IgD-negative memory B cell (primary cell): Measurements from ENCODE around the gene UBE2G1. TPM values are rescaled to one million over a fixed set of nuclear protein-coding genes. Genes with fewer than 3 reads are reported as not detected.
"Not testable (repeated sequence)": the region's sequence is repeated elsewhere in the genome, so short reads cannot be mapped to it uniquely, and the experiment has no call there.

Experiments
- H3K27ac Mint-ChIP-seq, 3 donors: one replicate each; pipeline ENCODE4 v1.8.0; 2020 to 2022; ENCODE audit warnings: mild to moderate bottlenecking in 3 of 3, mixed read lengths in 3 of 3, moderate library complexity in 1 of 3
- H3K27me3 Mint-ChIP-seq: one replicate; pipeline ENCODE4 v1.8.0; 2021; ENCODE audit warnings: mixed read lengths
- H3K36me3 Mint-ChIP-seq: one replicate; pipeline ENCODE4 v1.8.0; 2020; ENCODE audit warnings: mild to moderate bottlenecking, mixed read lengths
- H3K4me1 Mint-ChIP-seq, 3 donors: one replicate each; pipeline ENCODE4 v1.8.0; 2020 to 2022; ENCODE audit warnings: mixed read lengths in 3 of 3, mild to moderate bottlenecking in 1 of 3
- H3K4me3 Mint-ChIP-seq, 4 donors: one replicate each; pipeline ENCODE4 v1.8.0; 2020 to 2022; ENCODE audit warnings: mild to moderate bottlenecking in 4 of 4, mixed read lengths in 4 of 4, moderate library complexity in 3 of 4
- H3K9me3 Mint-ChIP-seq, 3 donors: one replicate each; pipeline ENCODE4 v1.8.0; 2020 to 2021; ENCODE audit warnings: mixed read lengths in 3 of 3, mild to moderate bottlenecking in 1 of 3
- polyA plus RNA-seq: library from polyadenylated mRNA; unstranded; fragments of 300-500 nt; fragmentation: Illumina TruSeq; gene quantifications from one replicate; pipeline ENCODE4 v1.2.3, GENCODE V29; 2021

Gene UBE2G1
- polyA plus RNA-seq, 1 donor from 2014 or later, result 97.5 TPM

- H3K4me3 Mint-ChIP-seq, result no peak overlapping the region
These were observed 95.7 kb downstream of the UBE2G1 start for GRCh38 chr17:4270736-4271135.

GRCh38 chr17:4269915-4270314 lies 96.6 kb downstream of the UBE2G1 start:
- H3K27ac Mint-ChIP-seq, result no peak overlapping the region
- H3K36me3 Mint-ChIP-seq, result no peaks in the 10 kb centered on the region
- H3K9me3 Mint-ChIP-seq, result peaks cover 0 to 3% (median 0%) of the 10 kb centered on the region in 3 donors
- no peaks in the 10 kb centered on the region for H3K27me3 Mint-ChIP-seq
- peaks cover 0 to 5% (median 4%) of the 10 kb centered on the region in 3 donors for H3K4me1 Mint-ChIP-seq
- no peak overlapping the region for H3K4me3 Mint-ChIP-seq

More at GRCh38 chr17:4270736-4271135, 95.7 kb downstream of the UBE2G1 start:
- Mint-ChIP-seq H3K9me3 (peaks cover 0 to under 1% (median 0%) of the 10 kb centered on the region in 3 donors), H3K4me1 (peaks cover 0 to 2% (median 2%) of the 10 kb centered on the region in 3 donors), H3K27ac (no peak overlapping the region), H3K36me3 (no peaks in the 10 kb centered on the region), H3K27me3 (no peaks in the 10 kb centered on the region)

DNA sequence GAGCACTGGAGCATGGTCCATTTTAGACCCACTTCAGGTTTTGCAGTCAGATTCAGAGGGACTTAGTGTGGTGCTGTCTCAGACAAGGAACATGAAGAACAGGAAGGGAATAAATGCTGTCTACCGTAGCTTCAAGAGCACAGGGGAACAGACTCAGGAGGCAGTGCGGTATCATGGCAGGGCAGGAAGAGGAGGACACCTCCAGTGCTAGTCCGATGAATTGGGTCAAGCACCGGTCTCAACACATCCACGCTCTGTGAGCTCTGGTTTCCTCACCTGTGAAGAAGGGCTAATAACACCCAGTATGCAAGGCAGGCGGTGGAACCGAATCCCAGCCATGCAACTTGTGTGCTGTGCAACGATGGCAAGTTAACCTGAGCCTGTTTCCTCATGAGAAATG lies 99.1 kb downstream of the UBE2G1 start:
- Mint-ChIP-seq H3K27ac (peak overlapping the region in 1 of 3 donors; percentile 84), H3K4me1 (peaks cover 9 to 20% (median 16%) of the 10 kb centered on the region in 3 donors), H3K36me3 (no peaks in the 10 kb centered on the region), H3K4me3 (peak overlapping the region in 1 of 4 donors; percentile 34), H3K27me3 (no peaks in the 10 kb centered on the region), H3K9me3 (peaks cover 0 to 3% (median 0%) of the 10 kb centered on the region in 3 donors)

DNA sequence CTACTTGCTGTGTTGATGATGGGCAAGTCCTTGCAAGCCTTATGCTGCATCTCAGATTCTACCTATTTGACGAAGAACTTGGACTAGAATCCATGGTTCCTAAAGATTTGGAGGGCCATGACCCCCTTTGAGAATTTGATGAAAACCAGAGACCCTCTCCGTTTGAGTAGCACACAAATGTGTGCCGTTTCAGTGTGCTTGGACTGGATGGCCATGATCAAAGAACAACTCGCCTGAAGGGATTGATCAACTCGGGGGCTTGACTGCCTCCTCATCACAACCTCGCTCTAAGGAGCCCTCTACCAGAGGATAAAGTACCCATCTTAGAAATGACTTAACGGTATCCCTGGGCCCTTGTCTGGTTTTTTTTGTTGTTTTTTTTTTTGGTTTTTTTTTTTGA lies 99.9 kb downstream of the UBE2G1 start:
- H3K36me3 Mint-ChIP-seq, result no peaks in the 10 kb centered on the region

GRCh38 chr17:4263282-4264215 lies 102.9 kb downstream of the UBE2G1 start, which contains the start of gene ANKFY1:
ANKFY1 (minus strand) TSS chr17:4263979; CDS start chr17:4263941, 38 bp downstream.
- peaks cover 20 to 32% (median 22%) of the 10 kb centered on the region in 3 donors for H3K4me1 Mint-ChIP-seq
- H3K4me3 Mint-ChIP-seq, result peak within 1 kb of the TSS; percentile 89 to 99 (median 97)
- peaks cover 0 to 5% (median 0%) of the 10 kb centered on the region in 3 donors for H3K9me3 Mint-ChIP-seq
- peaks cover 6% of the 10 kb centered on the region for H3K36me3 Mint-ChIP-seq
- H3K27ac Mint-ChIP-seq, result peak within 1 kb of the TSS; percentile 74 to 97 (median 90)
- no peaks in the 10 kb centered on the region for H3K27me3 Mint-ChIP-seq

More for the DNA sequence above, 99.9 kb downstream of the UBE2G1 start:
- Mint-ChIP-seq H3K9me3 (peaks cover 0 to 3% (median 0%) of the 10 kb centered on the region in 3 donors), H3K27me3 (no peaks in the 10 kb centered on the region), H3K4me3 (peak overlapping the region in 2 of 4 donors; percentile 30 to 89), H3K27ac (peak overlapping the region in 1 of 3 donors; percentile 59), H3K4me1 (peaks cover 16 to 26% (median 17%) of the 10 kb centered on the region in 3 donors)

DNA sequence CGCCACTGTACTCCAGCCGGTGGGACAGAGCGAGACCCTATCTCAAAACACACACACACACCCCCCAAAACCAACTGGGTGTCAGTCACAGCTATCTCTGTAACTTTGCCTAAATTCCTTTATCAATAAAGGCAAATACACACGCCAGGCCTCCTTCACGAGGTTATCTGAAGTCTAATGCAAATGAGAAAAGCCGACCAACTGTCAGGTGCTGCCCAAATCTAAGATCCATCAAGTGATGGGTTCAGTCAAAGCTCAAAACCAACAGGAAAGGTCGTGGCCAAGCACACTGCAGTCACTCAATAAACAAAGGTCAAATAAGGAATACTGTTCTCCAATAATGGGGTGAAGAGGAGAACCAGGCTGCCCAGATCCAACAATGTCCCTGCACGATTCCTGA lies 103.8 kb downstream of the UBE2G1 start:
- peak overlapping the region; percentile 68 to 93 (median 89) for H3K4me3 Mint-ChIP-seq
- H3K27me3 Mint-ChIP-seq, result no peaks in the 10 kb centered on the region
- peaks cover 20 to 36% (median 22%) of the 10 kb centered on the region in 3 donors for H3K4me1 Mint-ChIP-seq
- H3K27ac Mint-ChIP-seq, result peak overlapping the region; percentile 46 to 97 (median 75)
- peaks cover 6% of the 10 kb centered on the region for H3K36me3 Mint-ChIP-seq
- H3K9me3 Mint-ChIP-seq, result peaks cover 0 to 5% (median 0%) of the 10 kb centered on the region in 3 donors

- peaks cover 20 to 45% (median 22%) of the 10 kb centered on the region in 3 donors for H3K4me1 Mint-ChIP-seq
- H3K27ac Mint-ChIP-seq, result peak overlapping the region in 2 of 3 donors; percentile 27 to 68
- peak overlapping the region; percentile 10 to 89 (median 42) for H3K4me3 Mint-ChIP-seq
- H3K9me3 Mint-ChIP-seq, result peaks cover 0 to 5% (median 0%) of the 10 kb centered on the region in 3 donors
- peaks cover 10% of the 10 kb centered on the region for H3K36me3 Mint-ChIP-seq
- H3K27me3 Mint-ChIP-seq, result no peaks in the 10 kb centered on the region
These were observed 105.0 kb downstream of the UBE2G1 start for GRCh38 chr17:4261452-4261851.

- H3K9me3 Mint-ChIP-seq, result peaks cover 0 to 2% (median 0%) of the 10 kb centered on the region in 3 donors
- H3K27ac Mint-ChIP-seq, result no peak overlapping the region
- peaks cover 10% of the 10 kb centered on the region for H3K36me3 Mint-ChIP-seq
- no peak overlapping the region for H3K4me3 Mint-ChIP-seq
- H3K4me1 Mint-ChIP-seq, result peaks cover 13 to 36% (median 14%) of the 10 kb centered on the region in 3 donors
- H3K27me3 Mint-ChIP-seq, result no peaks in the 10 kb centered on the region
These were observed 107.6 kb downstream of the UBE2G1 start for GRCh38 chr17:4258867-4259266.

- peaks cover 10% of the 10 kb centered on the region for H3K36me3 Mint-ChIP-seq
- no peak overlapping the region for H3K27ac Mint-ChIP-seq
- peak overlapping the region in 1 of 4 donors; percentile 33 for H3K4me3 Mint-ChIP-seq
- H3K4me1 Mint-ChIP-seq, result peaks cover 9 to 32% (median 14%) of the 10 kb centered on the region in 3 donors
- no peaks in the 10 kb centered on the region for H3K27me3 Mint-ChIP-seq
- peaks cover 0 to 2% (median 0%) of the 10 kb centered on the region in 3 donors for H3K9me3 Mint-ChIP-seq
These were observed 109.5 kb downstream of the UBE2G1 start for GRCh38 chr17:4256952-4257351.

- H3K27me3 Mint-ChIP-seq, H3K9me3 Mint-ChIP-seq, H3K27ac Mint-ChIP-seq, H3K4me3 Mint-ChIP-seq: not testable (repeated sequence)
- peaks cover 10% of the 10 kb centered on the region for H3K36me3 Mint-ChIP-seq
- H3K4me1 Mint-ChIP-seq, result peaks cover 12 to 32% (median 15%) of the 10 kb centered on the region in 3 donors
These were observed 111.2 kb downstream of the UBE2G1 start for GRCh38 chr17:4255271-4255670.

DNA sequence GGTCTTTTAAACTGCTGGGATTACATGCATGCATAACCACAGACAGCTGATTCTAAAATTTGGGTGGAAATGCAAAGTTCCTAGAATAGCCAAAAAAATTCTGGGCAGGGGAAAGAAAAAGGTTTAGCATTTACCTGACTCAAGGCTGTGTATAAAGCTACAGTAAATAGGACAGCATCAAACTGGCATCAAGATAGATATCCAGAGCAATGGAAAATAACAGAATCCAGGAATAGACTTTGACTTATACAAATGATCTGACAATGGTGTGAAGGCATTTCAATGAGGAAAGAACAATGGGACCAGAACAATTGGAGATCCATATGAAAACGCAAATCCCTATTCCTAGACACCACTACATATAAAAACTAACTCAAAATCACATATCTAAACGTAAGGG lies 115.6 kb downstream of the UBE2G1 start:
- peaks cover 3% of the 10 kb centered on the region for H3K36me3 Mint-ChIP-seq
- H3K4me1 Mint-ChIP-seq, result peaks cover 18 to 29% (median 21%) of the 10 kb centered on the region in 3 donors
- H3K9me3 Mint-ChIP-seq, result no peaks in the 10 kb centered on the region
- H3K27ac Mint-ChIP-seq, result no peak overlapping the region
- no peaks in the 10 kb centered on the region for H3K27me3 Mint-ChIP-seq
- no peak overlapping the region for H3K4me3 Mint-ChIP-seq

DNA sequence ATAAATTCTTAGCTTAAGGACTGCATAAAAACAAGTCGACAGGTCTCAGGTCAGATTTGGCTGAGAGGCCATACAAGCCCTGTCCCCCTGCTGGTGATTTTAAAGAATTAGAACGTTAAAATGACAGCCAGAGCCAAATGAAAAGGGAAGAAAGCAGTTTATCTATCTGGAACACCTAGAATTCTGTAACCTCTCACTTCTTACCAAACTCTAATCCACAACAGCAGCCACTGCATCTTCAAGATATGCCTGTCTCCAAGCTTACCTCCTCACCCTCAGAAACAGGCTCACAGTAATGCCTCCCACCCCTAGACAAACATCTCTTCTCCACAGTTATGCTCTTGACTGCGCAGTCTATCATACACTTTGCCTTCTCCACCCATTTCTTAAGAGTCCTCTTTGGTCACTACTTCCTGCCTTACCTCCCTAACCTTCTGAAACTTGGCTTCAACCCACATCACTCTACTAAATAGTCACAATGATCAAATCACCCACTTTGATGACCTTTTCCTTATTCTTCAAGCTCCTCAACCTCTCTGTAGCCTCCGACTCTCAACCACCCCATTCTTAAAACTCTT lies 116.9 kb downstream of the UBE2G1 start:
- H3K9me3 Mint-ChIP-seq, result no peaks in the 10 kb centered on the region

DNA sequence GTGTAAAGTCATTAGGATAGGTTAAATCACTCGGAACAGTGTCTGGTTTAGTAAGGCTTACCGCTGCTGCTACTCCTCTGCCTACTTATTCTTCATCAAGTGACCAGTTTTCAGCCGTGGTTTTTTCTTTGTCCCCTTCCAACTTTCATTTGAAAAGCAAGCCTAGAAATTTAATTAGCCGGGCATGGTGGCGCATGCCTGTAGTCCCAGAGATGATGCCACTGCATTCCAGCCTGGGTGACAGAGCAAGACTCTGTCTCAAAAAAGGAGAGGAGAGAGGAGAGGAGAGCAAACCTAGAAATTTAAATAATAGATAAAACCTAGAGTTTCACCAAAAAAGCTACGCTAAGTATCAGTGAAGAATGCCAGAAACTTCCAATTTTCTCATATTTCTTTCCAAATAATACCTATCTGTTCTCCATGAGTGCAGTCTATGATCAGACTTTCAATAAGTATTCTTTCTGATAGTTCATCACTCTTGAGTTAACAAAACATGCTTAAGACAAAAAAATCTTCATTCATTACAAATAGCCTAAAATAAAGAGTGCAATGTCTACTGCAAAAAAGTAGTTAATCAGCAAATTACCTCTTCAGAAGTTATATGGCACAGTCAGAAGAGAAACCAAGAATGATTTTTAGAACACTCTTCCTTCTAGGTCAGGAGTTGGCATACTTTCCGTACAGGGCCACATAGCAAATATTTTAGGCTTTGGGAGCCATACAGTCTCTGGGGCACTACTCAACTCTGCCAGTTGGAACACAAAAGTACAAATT lies 117.8 kb downstream of the UBE2G1 start:
- peaks cover 3% of the 10 kb centered on the region for H3K36me3 Mint-ChIP-seq
- no peaks in the 10 kb centered on the region for H3K27me3 Mint-ChIP-seq
- H3K4me3 Mint-ChIP-seq, result no peak overlapping the region
- H3K4me1 Mint-ChIP-seq, result peaks cover 19 to 31% (median 20%) of the 10 kb centered on the region in 3 donors
- no peak overlapping the region for H3K27ac Mint-ChIP-seq
- H3K9me3 Mint-ChIP-seq, result no peaks in the 10 kb centered on the region

More for the DNA sequence above, 116.9 kb downstream of the UBE2G1 start:
- H3K4me3 Mint-ChIP-seq, result no peak overlapping the region
- no peak overlapping the region for H3K27ac Mint-ChIP-seq
- H3K27me3 Mint-ChIP-seq, result no peaks in the 10 kb centered on the region
- H3K36me3 Mint-ChIP-seq, result peaks cover 3% of the 10 kb centered on the region
- peaks cover 19 to 30% (median 21%) of the 10 kb centered on the region in 3 donors for H3K4me1 Mint-ChIP-seq

DNA sequence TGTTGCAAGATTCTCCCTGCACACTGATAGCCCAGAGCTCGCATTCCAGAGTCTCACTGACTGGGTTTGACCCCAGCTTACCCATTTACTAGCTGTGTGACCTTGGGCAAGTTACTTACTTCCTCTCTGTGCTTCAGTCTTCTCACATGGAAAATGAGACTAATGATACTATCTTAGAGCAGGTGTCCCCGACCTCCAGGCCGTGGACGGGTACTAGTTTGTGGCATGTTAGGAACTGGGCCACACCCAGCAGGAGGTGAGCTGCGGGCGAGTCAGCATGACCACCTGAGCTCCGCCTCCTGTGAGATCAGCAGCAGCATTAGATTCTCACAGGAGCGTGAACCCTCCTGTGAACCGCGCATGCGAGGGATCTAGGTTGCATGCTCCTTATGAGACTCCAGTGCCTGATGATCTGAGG lies 118.5 kb downstream of the UBE2G1 start:
- H3K27me3 Mint-ChIP-seq, result no peaks in the 10 kb centered on the region
- peaks cover 16 to 27% (median 17%) of the 10 kb centered on the region in 3 donors for H3K4me1 Mint-ChIP-seq
- H3K36me3 Mint-ChIP-seq, result peaks cover 3% of the 10 kb centered on the region
- no peaks in the 10 kb centered on the region for H3K9me3 Mint-ChIP-seq
- H3K27ac Mint-ChIP-seq, result no peak overlapping the region
- no peak overlapping the region for H3K4me3 Mint-ChIP-seq
